IMR-90 (cell line): Measurements from ENCODE around the gene GBA3.

Experiments
- BHLHE40 ChIP-seq: fragments of 150-350 bp; IDR thresholded peaks from 2 replicates; pipeline ENCODE4 v1.6.1; 2016; ENCODE audit warnings: mild to moderate bottlenecking, low read depth, low read length
- CHD1 ChIP-seq: IDR thresholded peaks from 2 replicates; pipeline ENCODE4 v1.6.1; 2012; ENCODE audit warnings: low read depth, low read length, improper control_type of control experiment
- CTCF ChIP-seq: conservative IDR thresholded peaks from 2 replicates; pipeline ENCODE4 v1.5.1; 2012; ENCODE audit warnings: mild to moderate bottlenecking, low read depth, low read length, improper control_type of control experiment
- ELK1 ChIP-seq: fragments of 150-350 bp; IDR thresholded peaks from 2 replicates; pipeline ENCODE4 v1.6.1; 2016; ENCODE audit warnings: low read depth, mild to moderate bottlenecking, low read length, moderate library complexity, borderline replicate concordance
- FOS ChIP-seq: fragments of 150-350 bp; IDR thresholded peaks from 2 replicates; pipeline ENCODE4 v1.6.1; 2016; ENCODE audit warnings: low read depth, low read length
- MAFK ChIP-seq: IDR thresholded peaks from 2 replicates; pipeline ENCODE4 v1.6.1; 2012; ENCODE audit warnings: low read depth, low read length, improper control_type of control experiment
- MAZ ChIP-seq: IDR thresholded peaks from 2 replicates; pipeline ENCODE4 v1.6.1; 2012; ENCODE audit warnings: low read depth, mild to moderate bottlenecking, low read length, improper control_type of control experiment, moderate library complexity, borderline replicate concordance
- MXI1 ChIP-seq: IDR thresholded peaks from 2 replicates; pipeline ENCODE4 v1.6.1; 2012; ENCODE audit warnings: low read depth, mild to moderate bottlenecking, low read length, moderate library complexity, borderline replicate concordance
- POLR2A ChIP-seq: IDR thresholded peaks from 2 replicates; pipeline ENCODE4 v1.6.1; 2012; ENCODE audit warnings: mild to moderate bottlenecking, low read depth, low read length
- RCOR1 ChIP-seq: IDR thresholded peaks from 2 replicates; pipeline ENCODE4 v1.6.1; 2012; ENCODE audit warnings: mild to moderate bottlenecking, low read length, improper control_type of control experiment; ENCODE audit not compliant: insufficient replicate concordance

- no peak for TF ChIP-seq MXI1
- TF ChIP-seq CTCF, result no peak
- TF ChIP-seq FOS, result no peak
- TF ChIP-seq BHLHE40, result no peak
- TF ChIP-seq POLR2A, result no peak
- no peak for TF ChIP-seq CHD1
- TF ChIP-seq MAFK, result no peak
- no peak for TF ChIP-seq ELK1
- no peak for TF ChIP-seq RCOR1
- TF ChIP-seq MAZ, result no peak
Observed at GRCh38 chr4:22766068-22766467, 73.3 kb downstream of the GBA3 start.
